ENCODE results near the gene MON2.

DNA sequence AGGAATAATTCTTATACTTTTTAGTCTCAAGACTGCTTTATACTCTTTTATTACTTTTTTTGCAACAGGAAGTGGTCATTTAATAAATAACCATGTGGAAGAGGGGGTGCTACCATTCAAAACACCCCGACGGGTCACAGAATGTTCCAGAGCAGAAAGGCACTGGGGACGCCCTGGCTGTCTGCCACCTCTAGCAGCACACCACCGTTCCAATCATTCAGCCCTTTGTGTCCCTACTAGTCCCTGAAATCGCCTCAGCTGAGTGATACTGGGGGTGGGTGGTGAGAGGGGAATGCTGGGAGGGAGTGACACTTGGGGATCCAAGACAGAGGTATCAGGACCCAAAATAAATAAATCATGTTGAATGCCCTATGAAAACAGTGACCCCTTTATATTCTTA is 52.4 kb downstream of the MON2 start:
- TF ChIP-seq CTCF (conservative IDR thresholded peaks at IDR 0.05 in 1 of 2, IDR thresholded peaks at IDR 0.05 in 1 of 2; ENCODE audit: low read depth in 1 of 2, low read length in 2 of 2), result no peak
- TF ChIP-seq EZH2 (IDR thresholded peaks at IDR 0.05; ENCODE audit: low read length, missing control alignments), result no peak
